OCI-LY1 (cell line): ENCODE results near the gene GNB1L.

ENCODE experiments used
- EZH2 ChIP-seq: fragments of 200-600 bp; sonication (generic), shearing (Covaris generic); IDR thresholded peaks from 2 replicates; pipeline ENCODE4 v1.8.0; 2017; ENCODE audit warnings: borderline replicate concordance, mixed run types, mild to moderate bottlenecking, antibody characterized with exemption, low read length, moderate library complexity, mixed read lengths
- TF ChIP-seq, protein P1 (sequence below): fragments of 200-600 bp; sonication (generic), shearing (Covaris generic); IDR thresholded peaks from 2 replicates; pipeline ENCODE4 v1.5.1; 2017; ENCODE audit warnings: mild to moderate bottlenecking, antibody characterized with exemption, low read length, moderate library complexity, mixed read lengths

DNA sequence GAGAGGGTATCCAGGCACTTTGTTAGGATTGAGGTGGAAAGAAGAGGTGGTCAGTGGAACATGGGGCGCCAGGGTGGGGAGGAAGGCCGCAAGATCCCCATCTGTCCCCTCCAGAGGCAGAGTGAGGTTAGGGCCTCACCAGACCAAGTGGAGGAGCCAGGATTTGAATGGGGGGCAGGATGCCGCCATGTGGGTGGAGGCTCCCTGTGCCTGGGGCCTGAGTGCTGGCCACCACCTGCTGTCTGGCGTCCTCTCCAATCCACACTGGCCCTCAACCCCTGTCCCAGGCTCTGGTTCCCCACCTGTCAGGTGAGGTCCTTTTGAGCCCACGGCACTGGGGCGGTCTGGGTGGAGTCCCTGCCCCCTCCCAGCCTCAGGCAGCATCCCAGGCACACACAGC is 111.6 kb downstream of the GNB1L start:
- TF ChIP-seq, protein P1, sequence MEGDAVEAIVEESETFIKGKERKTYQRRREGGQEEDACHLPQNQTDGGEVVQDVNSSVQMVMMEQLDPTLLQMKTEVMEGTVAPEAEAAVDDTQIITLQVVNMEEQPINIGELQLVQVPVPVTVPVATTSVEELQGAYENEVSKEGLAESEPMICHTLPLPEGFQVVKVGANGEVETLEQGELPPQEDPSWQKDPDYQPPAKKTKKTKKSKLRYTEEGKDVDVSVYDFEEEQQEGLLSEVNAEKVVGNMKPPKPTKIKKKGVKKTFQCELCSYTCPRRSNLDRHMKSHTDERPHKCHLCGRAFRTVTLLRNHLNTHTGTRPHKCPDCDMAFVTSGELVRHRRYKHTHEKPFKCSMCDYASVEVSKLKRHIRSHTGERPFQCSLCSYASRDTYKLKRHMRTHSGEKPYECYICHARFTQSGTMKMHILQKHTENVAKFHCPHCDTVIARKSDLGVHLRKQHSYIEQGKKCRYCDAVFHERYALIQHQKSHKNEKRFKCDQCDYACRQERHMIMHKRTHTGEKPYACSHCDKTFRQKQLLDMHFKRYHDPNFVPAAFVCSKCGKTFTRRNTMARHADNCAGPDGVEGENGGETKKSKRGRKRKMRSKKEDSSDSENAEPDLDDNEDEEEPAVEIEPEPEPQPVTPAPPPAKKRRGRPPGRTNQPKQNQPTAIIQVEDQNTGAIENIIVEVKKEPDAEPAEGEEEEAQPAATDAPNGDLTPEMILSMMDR, result no peak
- TF ChIP-seq EZH2, result no peak
